ACC112 (cell line): ENCODE measurements around the gene COLEC11.
"Not testable (repeated sequence)": the region's sequence is repeated elsewhere in the genome, so short reads cannot be mapped to it uniquely, and the experiment has no call there.

Source experiments
- H2AFZ ChIP-seq: fragments of 200-600 bp; sonication (generic); one replicate; pipeline ENCODE4 v1.6.0; 2017; ENCODE audit warnings: antibody characterized with exemption, low read length; ENCODE audit not compliant: unreplicated experiment
- H3K27ac ChIP-seq: fragments of 200-600 bp; sonication (generic); 2 replicates; pipeline ENCODE4 v1.5.1; 2014; ENCODE audit warnings: low read depth, mild to moderate bottlenecking, antibody characterized with exemption, low read length, moderate library complexity
- H3K27me3 ChIP-seq: fragments of 200-600 bp; sonication (generic); 2 replicates; pipeline ENCODE4 v1.6.1; 2014; ENCODE audit warnings: mild to moderate bottlenecking, antibody characterized with exemption, low read length, moderate library complexity, mixed read lengths; ENCODE audit not compliant: insufficient read depth
- H3K36me3 ChIP-seq: fragments of 200-600 bp; sonication (generic); 2 replicates; pipeline ENCODE4 v1.6.1; 2016; ENCODE audit warnings: mild to moderate bottlenecking, antibody characterized with exemption, low read length, moderate library complexity, mixed read lengths; ENCODE audit not compliant: insufficient read depth
- H3K4me1 ChIP-seq: fragments of 200-600 bp; sonication (generic); one replicate; pipeline ENCODE4 v1.6.1; 2016; ENCODE audit warnings: low read length, mixed read lengths; ENCODE audit not compliant: insufficient read depth, unreplicated experiment, control insufficient read depth
- H3K4me3 ChIP-seq: fragments of 200-600 bp; sonication (generic); 2 replicates; pipeline ENCODE4 v1.5.1; 2014; ENCODE audit warnings: mild to moderate bottlenecking, low read depth, low read length
- H3K79me2 ChIP-seq: fragments of 200-600 bp; sonication (generic); one replicate; pipeline ENCODE4 v1.6.0; 2016; ENCODE audit warnings: low read length; ENCODE audit not compliant: control insufficient read depth, unreplicated experiment, insufficient read depth

Gene COLEC11

DNA sequence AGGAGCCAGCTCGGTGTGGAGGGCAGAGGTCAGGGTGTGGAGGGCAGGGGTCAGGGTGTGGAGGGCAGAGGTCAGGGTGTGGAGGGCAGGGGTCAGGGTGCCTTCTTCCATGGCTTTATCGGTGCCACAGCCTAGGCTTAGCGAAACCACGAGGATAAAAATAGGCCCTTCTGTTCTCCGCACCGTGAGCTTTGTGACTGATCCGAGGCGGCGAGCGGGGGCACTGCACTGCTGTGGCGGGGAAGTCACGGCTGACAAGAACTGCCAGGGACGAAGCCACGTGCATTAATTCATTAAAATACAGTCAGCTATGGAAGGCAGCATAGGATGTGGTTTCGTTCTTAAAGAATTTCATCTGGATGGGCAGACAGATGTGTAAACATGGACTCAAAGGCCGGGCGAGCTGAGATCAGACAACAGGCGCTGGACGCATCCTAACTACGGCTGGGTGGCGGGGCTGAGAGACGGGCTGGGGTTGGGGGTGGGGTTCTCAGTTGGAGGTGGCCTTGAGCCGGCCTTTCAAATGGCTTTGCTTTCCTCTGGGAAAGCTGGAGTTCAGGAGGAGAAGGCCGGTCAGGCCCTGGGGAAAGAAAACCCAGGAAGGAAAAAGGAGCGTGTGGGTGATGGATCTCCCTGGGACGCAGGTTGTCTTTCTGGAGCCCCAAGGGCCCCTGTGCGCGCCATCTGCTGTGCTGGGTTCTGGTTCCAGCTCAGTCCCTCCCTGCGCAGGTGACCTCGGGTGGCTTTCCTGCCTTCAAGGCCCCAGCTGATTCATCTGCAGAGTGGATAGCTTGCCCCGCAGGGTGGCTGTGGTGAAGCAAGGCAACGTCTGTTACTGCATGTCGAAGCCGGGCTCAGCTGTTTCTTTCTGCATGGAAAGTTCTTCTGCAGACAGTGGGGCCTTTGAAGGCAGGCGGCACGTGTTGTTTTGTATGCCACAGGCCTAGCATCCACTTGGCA is 62.1 kb downstream of the COLEC11 start:
- no peaks in the 10 kb centered on the region for H3K4me1 ChIP-seq
- no peak overlapping the region for H3K27ac ChIP-seq
- no peaks in the 10 kb centered on the region for H3K36me3 ChIP-seq
- H3K4me3 ChIP-seq: no peak overlapping the region
- H2AFZ ChIP-seq: no peak overlapping the region
- no peaks in the 10 kb centered on the region for H3K27me3 ChIP-seq
- H3K79me2 ChIP-seq: no peaks in the 10 kb centered on the region

DNA sequence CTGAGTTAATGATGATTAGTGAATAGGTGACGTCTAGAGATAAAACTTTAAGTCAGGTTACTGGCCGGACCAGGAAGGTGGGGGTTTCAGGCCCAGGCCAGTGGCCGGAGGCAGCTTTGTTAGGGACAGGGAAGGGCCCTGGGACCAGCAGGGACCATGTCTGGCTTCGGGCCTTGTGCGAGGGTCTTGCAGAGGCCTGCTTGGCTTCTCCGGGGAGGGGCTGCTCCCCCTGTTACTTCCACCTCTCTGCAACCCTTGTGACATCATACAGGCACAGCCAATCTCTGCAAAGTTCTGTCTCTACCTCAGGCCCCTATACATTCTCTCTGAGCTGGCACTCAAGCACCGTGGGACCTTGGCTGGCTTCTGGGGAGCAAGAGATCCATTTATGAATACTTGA is 63.0 kb downstream of the COLEC11 start, which contains the start of gene ALLC:
Gene ALLC (plus strand): TSS at position 320 of the 400 bp plus-strand sequence. CDS start 12,958 bp downstream, outside the sequence.
- Histone ChIP-seq H2AFZ (no peak within 1 kb of the TSS), H3K36me3 (no peaks in the 10 kb centered on the region), H3K27me3 (no peaks in the 10 kb centered on the region), H3K79me2 (no peaks in the 10 kb centered on the region), H3K4me3 (no peak within 1 kb of the TSS), H3K27ac (no peak within 1 kb of the TSS), H3K4me1 (no peaks in the 10 kb centered on the region)

DNA sequence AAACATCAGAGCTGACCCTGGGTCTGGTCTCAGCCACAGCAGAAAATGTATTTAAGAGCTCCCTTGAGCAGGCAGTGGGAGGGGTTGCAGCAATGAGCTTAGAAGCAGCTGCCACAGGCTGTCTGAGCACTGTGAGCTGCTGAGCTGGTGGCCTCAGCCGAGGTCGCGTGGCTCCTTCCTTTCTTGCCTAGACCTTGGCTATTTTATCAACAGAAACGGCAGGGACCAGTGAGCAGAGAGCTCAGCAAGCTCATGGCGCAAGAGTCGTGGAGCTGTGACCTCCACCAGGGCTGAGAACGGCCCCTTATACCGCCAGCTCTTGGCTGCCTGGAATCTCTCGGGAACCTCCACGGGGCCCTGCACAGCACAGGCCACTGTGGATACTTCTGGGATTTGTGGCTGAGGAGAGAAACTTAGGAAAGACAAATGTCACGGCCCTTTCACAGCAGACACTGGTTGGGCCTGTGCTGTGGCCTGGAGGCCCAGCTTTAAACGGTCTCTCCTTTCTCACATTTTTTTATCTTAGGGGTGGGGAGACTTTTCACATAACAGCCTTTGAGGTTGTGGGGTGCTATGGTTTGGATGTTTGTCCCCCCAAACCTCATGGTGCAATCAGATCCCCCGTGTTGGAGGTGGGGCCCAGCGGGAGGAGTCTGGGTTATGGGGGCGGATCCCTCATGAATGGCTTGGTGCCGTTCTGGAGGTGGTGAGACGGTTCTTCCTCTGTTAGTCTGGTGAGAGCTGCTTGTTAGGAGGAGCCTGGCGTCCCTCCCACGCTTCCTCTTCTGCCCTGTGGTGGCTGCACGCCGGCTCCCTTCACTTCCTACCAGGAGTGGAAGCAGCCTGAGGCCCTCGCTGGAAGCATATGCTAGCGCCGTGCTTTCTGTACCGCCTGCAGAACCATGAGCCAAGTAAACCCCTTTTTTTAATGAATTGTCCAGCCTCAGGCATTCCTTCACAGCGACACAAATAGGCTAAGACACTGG is 64.8 kb downstream of the COLEC11 start:
- no peaks in the 10 kb centered on the region for H3K36me3 ChIP-seq
- no peaks in the 10 kb centered on the region for H3K79me2 ChIP-seq
- no peaks in the 10 kb centered on the region for H3K4me1 ChIP-seq
- H3K27ac ChIP-seq: no peak overlapping the region
- H3K27me3 ChIP-seq: peaks cover 6% of the 10 kb centered on the region; the same call in 1 of the 2 replicates
- H2AFZ ChIP-seq: no peak overlapping the region
- no peak overlapping the region for H3K4me3 ChIP-seq

DNA sequence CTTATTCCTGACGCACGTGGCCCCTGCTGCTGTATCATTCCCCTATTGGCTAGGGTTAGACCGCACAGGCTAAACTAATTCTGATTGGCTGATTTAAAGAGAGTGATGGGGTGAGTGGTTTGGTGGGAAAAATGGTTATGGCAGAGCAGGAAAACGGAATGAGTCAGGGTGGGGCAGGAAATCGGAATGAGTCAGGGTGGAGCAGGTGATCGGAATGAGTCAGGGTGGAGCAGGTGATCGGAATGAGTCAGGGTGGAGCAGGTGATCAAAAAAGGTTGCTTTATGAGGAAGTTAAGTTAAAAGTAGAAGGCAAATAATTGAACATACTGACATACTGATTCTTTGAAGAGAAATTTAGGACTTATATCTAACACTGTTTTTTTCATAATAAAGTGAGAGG is 65.7 kb downstream of the COLEC11 start:
- H3K4me1 ChIP-seq, H3K79me2 ChIP-seq, H3K4me3 ChIP-seq, H3K27ac ChIP-seq, H3K36me3 ChIP-seq, H2AFZ ChIP-seq, H3K27me3 ChIP-seq: not testable (repeated sequence)

DNA sequence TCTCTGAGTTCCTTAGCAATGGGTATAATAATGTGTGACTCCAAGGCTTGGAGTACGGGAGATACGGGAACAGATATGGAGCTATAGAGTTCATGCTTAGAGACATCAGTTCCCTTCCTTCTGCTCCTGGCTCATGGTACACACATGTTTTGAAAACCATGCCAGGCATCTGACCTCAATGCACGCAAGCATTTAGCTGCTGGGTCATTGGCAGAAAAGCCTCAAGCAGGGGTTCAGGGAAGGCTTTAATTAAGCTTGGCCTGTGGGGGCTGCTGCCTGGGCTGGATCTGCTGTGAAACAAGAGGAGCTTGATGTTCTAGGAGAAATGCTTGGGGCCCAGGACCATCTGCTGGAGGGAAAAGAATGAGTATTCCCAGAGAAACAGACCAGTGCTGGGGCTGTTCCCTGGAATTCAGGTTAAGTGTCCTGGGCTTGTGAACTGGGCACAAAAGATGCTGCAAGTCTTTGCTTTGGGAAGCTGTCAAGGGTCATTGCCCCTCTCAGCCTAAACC is 66.3 kb downstream of the COLEC11 start:
- Histone ChIP-seq H3K4me1 (no peaks in the 10 kb centered on the region), H3K79me2 (no peaks in the 10 kb centered on the region), H3K36me3 (no peaks in the 10 kb centered on the region), H3K27me3 (peaks cover 12% of the 10 kb centered on the region), H3K4me3 (no peak overlapping the region), H2AFZ (no peak overlapping the region), H3K27ac (no peak overlapping the region)

DNA sequence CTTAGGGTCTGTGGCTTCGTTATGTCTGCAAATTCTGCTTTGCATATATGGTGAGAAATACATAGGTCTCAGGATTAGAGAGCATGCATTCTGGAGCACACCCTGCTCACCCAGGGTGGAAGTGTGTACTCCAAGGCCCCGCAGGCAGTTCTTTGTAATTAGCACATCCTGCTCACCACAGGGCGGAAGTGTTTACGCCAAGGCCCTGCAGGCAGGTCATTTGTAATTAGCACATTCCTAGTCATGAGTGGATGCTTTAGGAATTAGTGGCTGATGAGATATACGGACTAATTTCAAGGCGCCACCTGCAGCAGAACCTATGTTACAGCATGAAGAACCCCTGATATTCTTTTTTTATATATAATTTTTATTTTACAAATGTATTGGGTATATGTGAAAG is 67.3 kb downstream of the COLEC11 start:
- no peak overlapping the region for H2AFZ ChIP-seq
- no peaks in the 10 kb centered on the region for H3K4me1 ChIP-seq
- no peaks in the 10 kb centered on the region for H3K36me3 ChIP-seq

DNA sequence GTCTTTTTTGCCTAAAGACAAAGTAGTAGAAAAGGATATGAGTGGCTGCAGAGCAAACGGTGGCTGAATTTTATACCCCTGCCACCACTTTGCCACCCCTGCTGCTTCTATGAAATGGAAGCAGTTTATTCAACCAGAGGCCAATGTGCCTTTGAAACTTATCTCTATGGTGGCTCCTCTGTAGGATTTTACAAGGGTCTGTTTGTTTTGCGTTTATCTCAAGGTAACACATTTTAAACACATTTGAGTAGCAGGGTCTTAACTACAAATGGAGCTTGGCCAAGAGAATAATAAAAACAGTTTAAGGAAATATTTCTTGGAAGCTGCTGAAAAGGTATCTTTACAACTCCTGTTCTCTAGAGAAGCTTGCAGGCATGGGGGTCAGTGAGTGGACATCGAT is 69.2 kb downstream of the COLEC11 start:
- no peaks in the 10 kb centered on the region for H3K79me2 ChIP-seq
- H2AFZ ChIP-seq: no peak overlapping the region
- H3K36me3 ChIP-seq: no peaks in the 10 kb centered on the region
- no peaks in the 10 kb centered on the region for H3K4me1 ChIP-seq
- no peak overlapping the region for H3K4me3 ChIP-seq
- H3K27ac ChIP-seq: no peak overlapping the region
- H3K27me3 ChIP-seq: peaks cover 15% of the 10 kb centered on the region

More for the DNA sequence above, 67.3 kb downstream of the COLEC11 start:
- Histone ChIP-seq H3K27ac (no peak overlapping the region), H3K4me3 (no peak overlapping the region), H3K79me2 (no peaks in the 10 kb centered on the region), H3K27me3 (peaks cover 15% of the 10 kb centered on the region)

DNA sequence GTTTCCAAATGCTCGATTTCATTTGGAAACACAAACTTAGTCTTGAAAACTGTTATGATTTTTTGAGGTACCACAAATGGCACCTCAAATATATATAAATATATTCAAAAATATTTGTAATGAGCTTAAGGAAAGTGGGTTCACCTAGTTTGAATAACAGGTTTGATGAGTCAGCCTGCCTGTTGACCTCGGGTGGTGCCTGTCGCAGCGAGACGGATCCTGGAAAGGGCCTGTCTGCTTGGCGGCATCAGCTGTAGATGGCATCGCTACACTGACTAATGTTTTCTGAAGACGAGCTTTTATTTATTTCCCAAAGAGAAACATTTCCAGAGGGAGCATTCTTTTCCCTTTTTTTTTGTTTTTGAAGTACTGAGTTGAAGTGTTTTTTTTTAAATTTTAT is 70.0 kb downstream of the COLEC11 start:
- Histone ChIP-seq H3K27me3 (peaks cover 17% of the 10 kb centered on the region), H3K79me2 (no peaks in the 10 kb centered on the region), H3K4me3 (no peak overlapping the region), H3K4me1 (no peaks in the 10 kb centered on the region), H3K27ac (no peak overlapping the region), H3K36me3 (no peaks in the 10 kb centered on the region), H2AFZ (no peak overlapping the region)

DNA sequence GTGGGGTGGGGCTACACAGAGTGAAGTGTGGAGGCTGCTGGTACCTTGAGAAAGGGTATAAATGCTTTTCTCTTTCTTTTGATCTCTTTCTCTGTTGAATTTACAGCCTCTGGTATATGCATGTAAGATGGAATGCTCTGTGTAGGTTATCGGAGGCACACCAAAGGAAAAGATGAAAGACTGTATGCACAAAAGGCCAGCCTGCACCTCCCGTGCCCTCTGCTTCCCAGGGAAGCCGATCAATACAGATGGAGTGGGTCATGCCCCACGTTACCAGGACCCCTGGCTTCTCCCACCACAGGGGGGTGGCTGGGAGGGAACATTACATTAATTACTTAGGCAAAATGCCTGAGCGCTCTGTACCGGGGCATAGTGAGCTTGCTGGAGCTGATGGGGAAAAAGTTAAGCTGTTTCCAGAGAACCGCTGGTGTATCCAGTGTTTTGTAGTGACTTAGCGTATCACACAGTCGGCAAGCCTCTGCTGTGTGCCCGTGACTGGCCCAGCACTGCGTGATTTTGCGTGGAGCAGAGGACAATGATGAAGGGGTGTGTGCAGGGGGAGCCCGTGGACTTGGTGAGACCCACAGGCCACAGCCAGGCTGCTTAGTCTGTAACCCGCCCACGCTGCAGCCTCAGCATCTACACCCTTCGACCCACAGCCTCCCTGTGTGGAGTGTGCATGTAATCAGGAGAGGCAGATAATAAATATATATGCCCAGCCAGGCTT is 71.1 kb downstream of the COLEC11 start:
- no peak overlapping the region for H3K4me3 ChIP-seq
- H2AFZ ChIP-seq: no peak overlapping the region
- no peak overlapping the region for H3K27ac ChIP-seq
- peaks cover 17% of the 10 kb centered on the region for H3K27me3 ChIP-seq
- no peaks in the 10 kb centered on the region for H3K79me2 ChIP-seq
- no peaks in the 10 kb centered on the region for H3K36me3 ChIP-seq
- no peaks in the 10 kb centered on the region for H3K4me1 ChIP-seq

DNA sequence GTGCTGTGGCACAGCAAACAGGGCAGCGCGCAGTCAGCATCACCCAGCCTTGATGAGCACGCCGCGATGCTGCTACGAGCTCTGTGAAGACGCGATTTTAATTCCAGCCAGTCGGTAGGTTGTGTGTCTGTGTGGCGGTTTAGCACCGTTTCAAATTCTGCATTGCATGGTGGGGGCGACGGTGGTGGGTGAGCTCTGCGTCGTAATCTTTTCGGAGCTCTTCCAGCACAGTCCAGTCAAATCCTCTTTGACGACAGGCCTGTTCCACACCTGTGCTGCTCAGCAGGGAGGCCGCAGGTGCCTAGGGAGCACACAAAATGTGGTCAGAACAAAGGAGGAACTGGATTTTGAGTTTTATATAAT is 71.7 kb downstream of the COLEC11 start:
- Histone ChIP-seq H3K27me3 (peaks cover 17% of the 10 kb centered on the region), H3K79me2 (no peaks in the 10 kb centered on the region), H3K4me1 (no peaks in the 10 kb centered on the region), H3K4me3 (no peak overlapping the region), H3K27ac (no peak overlapping the region), H3K36me3 (no peaks in the 10 kb centered on the region), H2AFZ (no peak overlapping the region)
